Kidney tubule cell (primary cell): ENCODE data around the gene TMEM201.
A peak's percentile ranks its signal among the peaks of the same experiment; 100 is the strongest.

Experiments
- DNase-seq: peaks from one replicate; pipeline ENCODE4 v3.0.0-alpha.2; 2018; ENCODE audit warnings: low spot score

The TMEM201 gene

DNA sequence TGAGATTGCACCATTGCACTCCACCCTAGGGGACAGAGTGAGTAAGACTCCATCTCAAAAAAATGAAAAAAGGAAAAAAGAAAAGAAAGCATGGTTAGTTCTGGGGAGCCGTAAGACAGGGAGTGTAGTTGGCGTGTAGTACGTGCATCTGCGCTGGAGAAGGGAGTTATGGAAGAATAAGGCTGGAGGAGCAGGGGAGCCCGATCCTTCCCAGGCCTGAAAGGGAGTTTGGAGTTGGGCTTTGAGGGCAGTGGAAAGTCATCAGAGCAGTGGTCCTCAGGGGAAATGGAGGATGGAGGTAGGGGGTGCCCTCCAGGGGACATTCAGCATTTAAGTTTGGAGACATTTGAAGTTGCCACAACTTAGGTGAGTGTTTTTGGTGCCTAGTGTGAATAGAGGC, 11.3 kb upstream of the TMEM201 start:
- DNase-seq = no peak

DNA sequence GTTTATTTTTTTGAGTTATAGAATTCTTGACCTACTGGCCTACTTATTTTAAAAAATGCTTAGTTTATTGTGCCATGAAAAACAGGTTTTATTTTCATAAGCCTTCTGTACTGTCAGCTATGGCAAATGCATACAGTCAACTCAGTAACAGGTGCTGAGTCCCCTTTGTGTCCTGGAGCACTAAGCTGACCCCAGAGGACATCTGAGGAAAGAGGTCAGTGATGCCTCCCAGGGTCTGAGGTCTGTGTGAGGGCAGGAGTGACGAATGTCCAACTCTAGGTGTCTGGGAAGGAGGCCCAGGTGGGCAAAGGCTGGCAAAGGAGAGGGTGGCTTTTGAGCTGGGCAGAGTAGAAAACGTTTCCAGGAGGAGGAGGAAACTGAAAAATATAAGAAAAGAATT, 7.8 kb upstream of the TMEM201 start:
- DNase-seq = no peak

- no peak for DNase-seq
Measured at GRCh38 chr1:9586147-9586766, 2.5 kb upstream of the TMEM201 start.

GRCh38 chr1:9589144-9589718, 520 bp downstream of the TMEM201 start:
- DNase-seq = peak; percentile 32

- DNase-seq = peak; percentile 81
Measured at GRCh38 chr1:9589719-9590157, 1.0 kb downstream of the TMEM201 start.

GRCh38 chr1:9590201-9590600, 1.5 kb downstream of the TMEM201 start:
- DNase-seq = no peak

- no peak for DNase-seq
Measured at GRCh38 chr1:9590945-9591668, 2.4 kb downstream of the TMEM201 start.

- DNase-seq = no peak
Measured at GRCh38 chr1:9591669-9592509, 3.2 kb downstream of the TMEM201 start.

GRCh38 chr1:9592510-9593075, 3.9 kb downstream of the TMEM201 start:
- no peak for DNase-seq

DNA sequence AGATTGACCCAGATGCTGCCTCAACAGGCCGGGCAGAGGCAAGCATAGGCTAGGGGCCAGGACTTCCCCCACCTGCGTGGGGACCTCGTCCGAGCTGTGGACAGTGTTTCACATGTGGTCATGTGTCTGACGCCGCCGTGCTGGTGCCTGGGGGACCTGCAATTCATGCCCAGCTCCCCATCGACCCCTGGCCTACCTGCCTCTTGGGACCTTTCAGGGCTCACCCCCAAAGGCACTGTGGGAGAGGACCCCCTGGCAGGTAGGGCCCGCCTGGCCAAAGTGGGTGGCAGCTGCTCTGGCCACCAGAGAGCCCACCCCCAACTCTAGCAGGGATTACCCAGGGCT, 4.4 kb downstream of the TMEM201 start:
- no peak for DNase-seq

GRCh38 chr1:9593492-9594465, 5.1 kb downstream of the TMEM201 start:
- peak; percentile 83 for DNase-seq

GRCh38 chr1:9594471-9595155, 5.9 kb downstream of the TMEM201 start:
- DNase-seq = no peak

GRCh38 chr1:9595156-9595967, 6.7 kb downstream of the TMEM201 start:
- no peak for DNase-seq

DNA sequence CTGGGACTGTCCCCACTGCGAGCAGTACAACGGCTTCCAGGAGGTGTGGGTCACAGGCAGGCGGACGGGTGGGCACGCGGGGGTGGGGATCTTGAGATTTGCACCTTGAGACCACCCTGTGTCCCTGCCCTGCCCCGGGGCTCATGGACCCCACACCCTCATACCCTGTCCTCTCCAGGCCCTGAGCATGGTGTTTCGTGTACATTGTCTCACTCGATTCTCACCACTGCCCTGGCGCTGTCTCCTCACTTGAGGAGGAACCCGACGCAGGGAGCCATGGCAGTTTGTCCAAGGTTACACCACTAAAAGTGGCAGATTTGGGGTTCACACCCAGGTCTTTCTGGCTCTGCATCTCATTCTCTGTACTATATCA, 7.2 kb downstream of the TMEM201 start:
- no peak for DNase-seq

DNA sequence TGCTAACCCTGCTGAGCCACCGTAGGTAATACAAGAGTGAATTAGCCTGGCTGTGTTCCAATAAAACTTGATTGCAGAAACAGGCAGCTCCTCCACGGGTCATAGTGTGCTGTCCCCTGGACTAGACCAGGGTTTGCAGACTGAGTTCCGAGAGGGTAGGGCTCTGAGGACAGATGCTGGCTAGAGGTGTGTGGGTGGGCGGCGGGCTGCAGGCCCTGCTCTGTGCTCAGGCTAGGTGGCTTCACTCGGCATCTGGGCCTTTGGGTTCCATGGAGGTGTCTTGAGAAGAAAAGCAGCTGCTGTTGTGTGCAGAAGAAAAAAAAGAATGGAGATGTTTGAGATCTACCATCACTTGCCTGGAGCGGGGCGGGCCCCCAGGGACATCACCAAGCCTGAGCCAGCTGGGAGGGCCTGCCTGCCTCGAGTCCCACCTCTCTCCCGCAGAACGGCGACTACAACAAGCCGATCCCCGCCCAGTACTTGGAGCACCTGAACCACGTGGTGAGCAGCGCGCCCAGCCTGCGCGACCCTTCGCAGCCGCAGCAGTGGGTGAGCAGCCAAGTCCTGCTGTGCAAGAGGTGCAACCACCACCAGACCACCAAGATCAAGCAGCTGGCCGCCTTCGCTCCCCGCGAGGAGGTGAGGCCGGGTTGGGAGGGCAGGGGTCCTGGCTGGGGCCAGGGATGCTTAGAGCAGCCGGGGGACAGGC, 7.9 kb downstream of the TMEM201 start:
- no peak for DNase-seq

GRCh38 chr1:9597361-9598315, 8.9 kb downstream of the TMEM201 start:
- no peak for DNase-seq

DNA sequence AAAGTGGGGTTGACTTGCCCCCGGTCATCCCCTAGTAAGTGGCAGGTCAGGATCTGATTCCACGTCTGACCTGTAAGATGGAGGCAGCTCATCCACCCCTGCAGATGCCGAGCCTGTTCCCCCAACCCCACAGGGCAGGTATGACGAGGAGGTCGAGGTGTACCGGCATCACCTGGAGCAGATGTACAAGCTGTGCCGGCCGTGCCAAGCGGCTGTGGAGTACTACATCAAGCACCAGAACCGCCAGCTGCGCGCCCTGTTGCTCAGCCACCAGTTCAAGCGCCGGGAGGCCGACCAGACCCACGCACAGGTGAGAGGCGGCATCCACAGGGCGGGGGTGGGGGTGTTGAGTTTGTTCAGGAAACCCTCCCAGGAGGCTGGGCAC, 9.6 kb downstream of the TMEM201 start:
- no peak for DNase-seq

DNA sequence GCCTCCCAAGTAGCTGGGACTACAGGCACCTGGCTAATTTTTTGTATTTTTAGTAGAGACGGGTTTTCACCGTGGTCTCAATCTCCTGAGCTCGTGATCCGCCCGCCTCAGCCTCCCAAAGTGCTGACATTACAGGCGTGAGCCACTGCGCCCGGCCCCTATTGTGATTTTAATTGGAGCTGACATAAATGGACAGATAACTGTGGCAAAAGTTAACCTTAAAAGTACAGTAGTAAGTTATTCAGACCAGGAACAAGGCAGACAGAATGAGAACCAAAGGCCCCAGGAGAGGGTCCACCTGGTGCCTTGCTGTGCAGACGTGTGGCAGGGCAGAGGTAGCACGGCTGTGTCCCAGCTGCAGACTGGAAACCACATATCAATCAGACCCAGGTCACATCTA, 11.0 kb downstream of the TMEM201 start:
- DNase-seq = no peak
